Measurements from ENCODE around the gene MARCHF9.
"Not testable (repeated sequence)": the region's sequence is repeated elsewhere in the genome, so short reads cannot be mapped to it uniquely, and the experiment has no call there.

The MARCHF9 gene, protein sequence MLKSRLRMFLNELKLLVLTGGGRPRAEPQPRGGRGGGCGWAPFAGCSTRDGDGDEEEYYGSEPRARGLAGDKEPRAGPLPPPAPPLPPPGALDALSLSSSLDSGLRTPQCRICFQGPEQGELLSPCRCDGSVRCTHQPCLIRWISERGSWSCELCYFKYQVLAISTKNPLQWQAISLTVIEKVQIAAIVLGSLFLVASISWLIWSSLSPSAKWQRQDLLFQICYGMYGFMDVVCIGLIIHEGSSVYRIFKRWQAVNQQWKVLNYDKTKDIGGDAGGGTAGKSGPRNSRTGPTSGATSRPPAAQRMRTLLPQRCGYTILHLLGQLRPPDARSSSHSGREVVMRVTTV

DNA sequence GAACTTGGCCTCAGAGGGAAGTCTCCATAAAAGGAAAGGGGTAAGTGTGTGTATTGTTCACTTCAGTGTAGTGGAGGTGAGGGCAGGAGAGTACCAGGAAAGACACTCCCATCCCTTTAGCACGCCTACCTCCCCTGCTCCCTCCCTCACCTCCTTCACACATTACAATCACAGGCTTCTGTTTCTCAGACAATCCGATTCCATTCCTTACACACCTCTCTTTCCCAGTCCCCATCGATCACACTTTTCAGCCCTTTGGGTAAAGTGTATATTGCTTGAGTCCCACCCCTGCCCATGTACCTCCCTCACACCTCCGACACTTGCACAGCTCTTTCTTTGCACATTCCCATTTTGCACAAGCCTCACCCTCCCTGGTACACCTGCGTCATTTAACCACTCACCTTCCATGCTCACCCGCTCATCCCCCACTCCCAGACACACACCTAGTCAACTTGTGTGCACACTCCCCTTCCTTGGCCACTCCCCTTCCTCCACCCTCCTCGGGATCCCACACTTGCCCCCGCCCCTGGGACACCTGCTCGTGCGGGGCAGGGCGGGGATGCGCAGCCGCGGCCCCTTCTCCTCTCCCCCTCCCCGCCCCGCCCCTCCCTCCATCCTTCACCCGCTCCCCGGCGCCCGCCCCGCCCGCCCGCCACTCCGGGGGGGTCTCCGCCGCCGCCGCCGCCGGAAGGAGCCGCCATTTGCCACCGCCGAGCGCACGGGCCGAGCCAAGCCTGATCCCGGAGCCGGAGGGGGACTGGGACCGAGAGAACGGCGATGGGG, at the start of gene MARCHF9:
MARCHF9 (plus strand) TSS at position 693 of the 783 bp plus-strand sequence. CDS start 426 bp downstream, outside the sequence.
- no peak for DNase-seq (ENCODE audit: low read depth)

DNA sequence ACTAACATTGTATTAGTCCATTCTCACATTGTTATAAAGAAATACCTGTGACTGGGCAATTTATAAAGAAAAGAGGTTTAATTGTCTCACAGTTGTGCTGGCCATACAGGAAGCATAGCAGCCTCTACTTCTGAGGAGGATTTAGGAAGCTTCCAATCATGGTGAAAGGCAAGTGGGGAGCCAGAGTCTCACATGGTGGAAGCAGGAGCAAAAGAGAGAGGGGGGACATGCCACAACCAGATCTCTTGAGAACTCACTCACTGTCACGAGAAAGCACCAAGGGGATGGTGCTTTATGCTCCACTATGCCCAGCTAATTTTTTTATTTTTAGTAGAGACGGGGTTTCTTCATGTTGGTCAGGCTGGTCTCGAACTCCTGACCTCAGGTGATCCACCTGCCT, 47.7 kb upstream of the MARCHF9 start:
- no peak for DNase-seq (ENCODE audit: low read depth)

DNA sequence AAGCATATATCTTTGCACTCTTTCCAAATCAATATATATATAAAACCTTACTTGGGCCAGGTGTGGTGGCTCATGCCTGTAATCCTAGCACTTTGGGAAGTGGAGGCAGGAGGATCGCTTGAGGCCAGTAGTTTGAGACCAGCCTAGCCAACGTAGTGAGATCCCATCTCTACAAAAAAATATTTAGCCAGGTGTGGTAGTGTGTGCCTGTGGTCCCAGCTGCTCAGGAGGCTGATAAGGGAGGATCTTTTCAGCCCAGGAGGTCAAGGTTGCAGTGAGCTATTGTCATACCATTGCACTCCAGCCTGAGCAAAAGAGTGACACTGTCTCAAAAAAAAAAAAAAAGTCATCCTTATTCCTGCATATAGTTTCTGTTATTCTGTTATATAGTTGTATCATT, 46.6 kb upstream of the MARCHF9 start:
- no peak for DNase-seq (ENCODE audit: low read depth)

DNA sequence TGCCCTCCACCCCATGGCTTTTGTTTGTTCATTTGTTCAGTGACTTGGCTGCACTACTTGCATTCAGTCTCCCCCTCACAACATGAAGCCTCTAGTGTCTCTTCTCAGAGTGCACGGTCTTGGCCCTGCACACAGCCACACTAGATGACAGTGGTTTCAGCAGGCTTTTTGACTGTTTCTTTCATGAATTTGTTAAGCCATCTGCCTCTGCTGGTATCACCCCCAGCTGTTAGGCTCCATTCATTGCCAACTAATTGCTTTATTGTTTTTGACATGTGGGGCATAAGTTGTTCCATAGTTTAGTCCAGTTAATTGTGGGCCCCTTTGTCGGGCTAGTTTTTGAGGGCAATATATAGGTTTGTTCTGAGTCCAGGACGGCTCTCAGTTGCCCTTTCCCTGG, 42.2 kb upstream of the MARCHF9 start:
- no peak for DNase-seq (ENCODE audit: low read depth)

DNA sequence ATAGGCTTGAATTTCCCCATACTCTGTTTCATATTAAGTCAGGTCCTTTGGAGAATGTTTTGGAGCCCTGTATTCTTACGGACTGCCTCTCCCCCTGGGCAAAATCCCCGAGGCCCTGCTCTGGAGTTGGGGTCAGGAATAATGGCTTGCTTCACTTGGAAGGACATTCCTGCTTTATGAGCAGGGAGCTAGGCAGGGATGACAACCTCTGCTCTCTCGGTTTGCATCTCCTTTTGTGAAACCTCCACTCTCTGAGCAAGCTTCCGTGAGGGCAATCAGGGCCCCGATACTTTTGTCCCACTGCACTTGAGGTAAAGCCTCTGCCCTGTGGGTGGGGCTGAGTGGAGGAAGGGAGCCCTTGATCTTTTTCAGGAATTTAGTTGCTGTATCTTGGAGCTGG, 41.7 kb upstream of the MARCHF9 start:
- no peak for DNase-seq (ENCODE audit: low read depth)

DNA sequence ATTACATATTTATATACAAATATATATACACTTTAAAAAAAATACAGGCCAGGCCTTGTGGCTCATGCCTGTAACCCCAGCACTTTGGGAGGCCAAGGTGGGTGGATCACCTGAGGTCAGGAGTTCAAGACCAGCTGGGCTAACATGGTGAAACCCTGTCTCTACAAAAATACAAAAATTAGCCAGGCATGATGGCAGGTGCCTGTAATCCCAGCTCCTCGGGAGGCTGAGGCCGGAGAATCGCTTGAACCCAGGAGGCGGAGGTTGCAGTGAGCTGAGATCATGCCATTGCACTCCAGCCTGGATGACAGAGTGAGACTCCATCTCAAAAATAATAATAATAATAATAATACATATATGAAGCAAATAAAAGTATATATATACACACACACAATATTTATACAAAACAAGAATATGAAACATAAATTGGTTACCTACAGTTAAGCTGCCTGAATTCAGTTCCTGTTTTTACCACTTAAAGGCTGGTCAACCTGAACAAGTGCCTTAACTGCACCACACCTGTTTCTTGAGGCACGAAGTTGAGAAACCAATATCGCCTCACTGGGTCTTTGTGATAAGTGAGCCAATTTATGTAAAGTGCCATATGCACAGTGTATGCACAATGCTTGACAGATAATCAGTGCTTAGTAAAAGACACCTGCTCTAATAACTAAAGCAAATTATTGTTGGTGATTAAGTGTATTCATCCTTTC, 39.7 kb upstream of the MARCHF9 start:
- not testable (repeated sequence) for DNase-seq (ENCODE audit: low read depth)

DNA sequence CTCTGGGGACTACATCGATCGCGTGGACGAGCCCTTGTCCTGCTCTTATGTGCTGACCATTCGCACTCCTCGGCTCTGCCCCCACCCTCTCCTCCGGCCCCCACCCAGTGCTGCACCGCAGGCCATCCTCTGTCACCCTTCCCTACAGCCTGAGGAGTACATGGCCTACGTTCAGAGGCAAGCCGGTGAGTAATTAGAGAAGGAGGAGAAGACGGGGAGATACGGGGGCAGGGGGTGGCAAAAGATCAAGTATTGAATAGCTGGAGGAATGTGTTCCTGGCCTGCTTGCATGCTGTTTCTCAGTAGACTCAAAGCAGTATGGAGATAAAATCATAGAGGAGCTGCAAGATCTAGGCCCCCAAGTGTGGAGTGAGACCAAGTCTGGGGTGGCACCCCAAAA, 39.1 kb upstream of the MARCHF9 start:
- DNase-seq (ENCODE audit: low read depth) = no peak

DNA sequence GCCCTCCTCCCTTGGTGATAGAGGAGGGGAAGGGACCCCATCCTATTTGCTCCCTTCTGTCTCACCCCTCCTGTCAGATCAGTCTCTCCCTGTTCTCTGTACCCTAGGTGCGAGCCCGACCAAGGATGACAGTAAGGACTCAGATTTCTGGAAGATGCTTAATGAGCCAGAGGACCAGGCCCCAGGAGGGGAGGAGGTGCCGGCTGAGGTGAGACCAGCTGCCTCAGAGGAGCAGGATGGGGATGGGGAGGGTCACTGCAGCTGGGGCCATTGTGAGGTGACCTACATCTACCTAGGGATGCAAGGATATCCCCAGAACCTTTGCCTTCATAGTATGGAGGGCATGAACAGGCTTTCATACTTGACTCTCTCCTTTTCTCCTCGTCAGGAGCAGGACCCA, 38.6 kb upstream of the MARCHF9 start:
- DNase-seq (ENCODE audit: low read depth) = no peak

DNA sequence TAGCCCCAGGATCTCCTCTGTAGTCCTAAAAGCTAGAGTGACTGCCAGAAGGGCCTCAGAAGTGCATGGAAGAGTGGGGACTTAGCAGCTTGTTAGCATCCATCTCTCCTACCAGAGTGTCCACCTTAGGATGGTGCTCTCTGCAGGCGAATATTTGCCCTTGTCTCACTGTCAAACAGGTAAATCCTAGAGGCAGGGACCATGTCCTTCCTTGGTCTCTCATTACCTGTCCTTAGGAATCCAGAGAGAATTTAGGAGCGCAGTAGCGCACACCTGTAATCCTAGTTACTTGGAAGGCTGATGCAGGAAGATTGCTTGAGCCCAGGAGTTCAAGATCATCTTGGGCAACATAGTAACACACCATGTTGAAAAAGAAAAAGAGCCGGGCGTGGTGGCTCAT, 37.8 kb upstream of the MARCHF9 start:
- no peak for DNase-seq (ENCODE audit: low read depth)

DNA sequence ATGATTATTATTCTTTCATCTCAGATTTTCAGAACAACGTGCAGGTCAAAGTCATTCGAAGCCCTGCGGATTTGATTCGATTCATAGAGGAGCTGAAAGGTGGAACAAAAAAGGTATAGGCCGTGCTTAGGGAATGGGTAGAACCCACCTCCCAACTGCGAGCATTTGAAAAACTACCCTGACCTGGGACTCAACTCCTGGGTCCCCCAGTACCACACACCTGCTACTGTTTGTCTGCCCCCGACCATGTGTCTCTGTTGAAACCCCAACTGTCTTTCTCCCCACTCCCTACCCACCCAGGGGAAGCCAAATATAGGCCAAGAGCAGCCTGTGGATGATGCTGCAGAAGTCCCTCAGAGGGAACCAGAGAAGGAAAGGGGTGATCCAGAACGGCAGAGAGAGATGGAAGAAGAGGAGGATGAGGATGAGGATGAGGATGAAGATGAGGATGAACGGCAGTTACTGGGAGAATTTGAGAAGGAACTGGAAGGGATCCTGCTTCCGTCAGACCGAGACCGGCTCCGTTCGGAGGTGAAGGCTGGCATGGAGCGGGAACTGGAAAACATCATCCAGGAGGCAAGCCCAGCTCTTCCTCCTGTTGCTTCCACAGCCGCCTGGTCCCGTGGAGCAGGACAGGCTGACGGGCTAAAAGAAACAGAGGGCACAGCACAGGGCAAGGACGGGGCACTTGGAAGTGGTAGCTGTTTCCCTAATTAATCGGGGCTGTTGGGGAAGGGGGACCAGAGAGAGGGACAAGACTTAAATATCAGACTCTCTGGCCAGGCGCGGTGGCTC, 36.9 kb upstream of the MARCHF9 start:
- no peak for DNase-seq (ENCODE audit: low read depth)

DNA sequence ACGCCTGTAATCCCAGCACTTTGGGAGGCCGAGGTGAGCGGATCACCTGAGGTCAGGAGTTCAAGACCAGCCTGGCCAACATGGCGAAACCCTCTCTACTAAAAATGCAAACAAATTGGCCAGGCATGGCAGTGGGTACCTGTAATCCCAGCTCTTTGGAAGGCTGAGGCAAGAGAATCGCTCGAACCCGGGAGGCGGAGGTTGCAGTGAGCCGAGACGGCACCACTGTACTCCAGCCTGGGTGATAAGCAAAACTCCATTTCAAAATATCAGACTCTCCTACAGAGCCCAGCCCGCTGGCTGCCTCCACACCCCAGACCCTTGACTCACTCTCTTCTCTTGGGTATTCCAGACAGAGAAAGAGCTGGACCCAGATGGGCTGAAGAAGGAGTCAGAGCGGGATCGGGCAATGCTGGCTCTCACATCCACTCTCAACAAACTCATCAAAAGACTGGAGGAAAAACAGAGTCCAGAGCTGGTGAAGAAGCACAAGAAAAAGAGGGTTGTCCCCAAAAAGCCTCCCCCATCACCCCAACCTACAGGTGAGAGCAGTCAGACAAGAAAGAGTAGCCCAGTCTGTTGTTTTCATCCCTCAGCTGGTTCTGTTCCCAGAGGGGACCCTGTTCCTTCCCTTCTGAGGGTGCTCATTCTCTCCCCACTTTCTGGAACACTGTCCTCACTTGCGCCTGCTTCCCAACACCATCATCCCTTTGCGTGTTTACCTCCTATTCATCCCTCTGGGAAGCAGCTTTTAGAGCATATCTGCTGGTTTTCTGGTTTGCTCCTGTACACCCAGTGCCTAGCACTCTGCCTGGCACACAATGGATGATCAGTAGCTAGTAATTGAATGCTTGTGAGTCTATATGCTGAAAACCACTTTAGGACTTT, 36.0 kb upstream of the MARCHF9 start:
- DNase-seq (ENCODE audit: low read depth) = no peak

DNA sequence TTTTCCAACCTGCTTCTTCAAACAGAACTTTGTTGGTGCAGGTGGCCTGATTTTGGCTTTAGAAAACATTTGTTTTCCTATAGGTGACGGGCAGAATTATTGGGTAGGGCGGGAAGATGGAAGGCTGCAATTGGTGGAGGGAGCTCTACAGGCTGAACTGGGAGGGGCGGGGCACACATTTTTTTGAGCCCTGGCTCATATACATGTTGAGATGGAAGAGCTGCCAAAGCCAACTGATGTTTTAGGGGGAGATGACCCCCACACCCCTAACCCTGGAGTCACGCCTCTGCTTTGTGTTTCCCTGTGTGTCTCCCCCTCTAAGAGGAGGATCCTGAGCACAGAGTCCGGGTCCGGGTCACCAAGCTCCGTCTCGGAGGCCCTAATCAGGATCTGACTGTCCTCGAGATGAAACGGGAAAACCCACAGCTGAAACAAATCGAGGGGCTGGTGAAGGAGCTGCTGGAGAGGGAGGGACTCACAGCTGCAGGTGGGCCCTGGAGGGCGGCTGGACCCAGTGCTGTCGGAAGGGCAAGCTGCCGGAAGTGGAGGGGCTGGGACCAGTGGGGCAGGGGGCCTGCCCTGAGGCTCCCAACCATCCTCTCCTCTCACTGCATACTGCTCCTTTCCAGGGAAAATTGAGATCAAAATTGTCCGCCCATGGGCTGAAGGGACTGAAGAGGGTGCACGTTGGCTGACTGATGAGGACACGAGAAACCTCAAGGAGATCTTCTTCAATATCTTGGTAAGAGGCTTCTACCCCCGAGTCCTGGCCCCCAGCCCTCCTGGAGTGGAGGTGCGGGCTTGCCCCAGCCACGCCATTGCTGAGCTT, 34.9 kb upstream of the MARCHF9 start:
- no peak for DNase-seq (ENCODE audit: low read depth)

DNA sequence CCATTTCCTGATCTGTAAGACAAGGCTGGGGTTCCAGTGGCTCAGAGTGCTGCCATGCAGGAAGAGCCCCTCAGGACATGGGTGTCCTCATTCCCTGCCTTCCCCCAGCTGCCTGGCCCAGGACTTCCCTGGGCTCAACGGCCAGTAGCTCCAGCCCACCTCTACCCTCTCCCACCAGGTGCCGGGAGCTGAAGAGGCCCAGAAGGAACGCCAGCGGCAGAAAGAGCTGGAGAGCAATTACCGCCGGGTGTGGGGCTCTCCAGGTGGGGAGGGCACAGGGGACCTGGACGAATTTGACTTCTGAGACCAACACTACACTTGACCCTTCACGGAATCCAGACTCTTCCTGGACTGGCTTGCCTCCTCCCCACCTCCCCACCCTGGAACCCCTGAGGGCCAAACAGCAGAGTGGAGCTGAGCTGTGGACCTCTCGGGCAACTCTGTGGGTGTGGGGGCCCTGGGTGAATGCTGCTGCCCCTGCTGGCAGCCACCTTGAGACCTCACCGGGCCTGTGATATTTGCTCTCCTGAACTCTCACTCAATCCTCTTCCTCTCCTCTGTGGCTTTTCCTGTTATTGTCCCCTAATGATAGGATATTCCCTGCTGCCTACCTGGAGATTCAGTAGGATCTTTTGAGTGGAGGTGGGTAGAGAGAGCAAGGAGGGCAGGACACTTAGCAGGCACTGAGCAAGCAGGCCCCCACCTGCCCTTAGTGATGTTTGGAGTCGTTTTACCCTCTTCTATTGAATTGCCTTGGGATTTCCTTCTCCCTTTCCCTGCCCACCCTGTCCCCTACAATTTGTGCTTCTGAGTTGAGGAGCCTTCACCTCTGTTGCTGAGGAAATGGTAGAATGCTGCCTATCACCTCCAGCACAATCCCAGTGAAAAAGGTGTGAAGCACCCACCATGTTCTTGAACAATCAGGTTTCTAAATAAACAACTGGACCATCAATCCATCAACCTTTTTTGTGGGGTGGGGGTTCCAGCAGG, 34.0 kb upstream of the MARCHF9 start:
- no peak for DNase-seq (ENCODE audit: low read depth)

DNA sequence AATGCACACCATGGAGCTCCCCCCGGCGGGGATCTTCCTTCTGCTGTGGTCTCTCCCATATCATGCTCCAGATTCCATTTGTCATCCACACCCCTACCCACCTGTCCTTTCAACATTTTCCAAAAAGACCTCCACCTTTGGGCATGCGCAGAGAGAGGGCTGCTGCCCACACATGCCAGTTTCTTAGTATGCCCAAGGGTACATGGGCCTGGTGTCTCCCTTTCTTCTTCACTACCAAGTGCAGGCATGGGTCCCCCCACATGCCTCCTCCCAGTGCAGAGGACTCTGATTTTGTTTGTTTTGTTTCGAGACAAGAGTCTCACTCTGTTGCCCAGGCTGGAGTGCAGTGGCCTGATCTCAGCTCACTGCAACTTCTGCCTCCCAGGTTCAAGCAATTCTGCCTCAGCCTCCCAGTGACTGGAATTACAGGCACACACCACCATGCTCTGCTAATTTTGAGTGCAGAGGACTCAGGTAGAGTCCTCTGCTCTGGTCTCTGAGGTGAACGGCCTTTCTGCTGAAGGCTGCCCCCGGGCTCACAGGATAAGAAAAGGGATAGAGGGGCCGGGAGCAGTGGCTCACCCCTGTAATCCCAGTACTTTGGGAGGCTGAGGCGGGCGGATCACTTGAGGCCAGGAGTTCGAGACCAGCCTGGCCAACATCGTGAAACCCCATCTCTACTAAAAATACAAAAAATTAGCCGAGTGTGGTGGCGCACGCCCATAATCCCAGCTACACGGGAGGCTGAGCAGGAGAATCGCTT, 32.9 kb upstream of the MARCHF9 start:
- DNase-seq (ENCODE audit: low read depth) = not testable (repeated sequence)

DNA sequence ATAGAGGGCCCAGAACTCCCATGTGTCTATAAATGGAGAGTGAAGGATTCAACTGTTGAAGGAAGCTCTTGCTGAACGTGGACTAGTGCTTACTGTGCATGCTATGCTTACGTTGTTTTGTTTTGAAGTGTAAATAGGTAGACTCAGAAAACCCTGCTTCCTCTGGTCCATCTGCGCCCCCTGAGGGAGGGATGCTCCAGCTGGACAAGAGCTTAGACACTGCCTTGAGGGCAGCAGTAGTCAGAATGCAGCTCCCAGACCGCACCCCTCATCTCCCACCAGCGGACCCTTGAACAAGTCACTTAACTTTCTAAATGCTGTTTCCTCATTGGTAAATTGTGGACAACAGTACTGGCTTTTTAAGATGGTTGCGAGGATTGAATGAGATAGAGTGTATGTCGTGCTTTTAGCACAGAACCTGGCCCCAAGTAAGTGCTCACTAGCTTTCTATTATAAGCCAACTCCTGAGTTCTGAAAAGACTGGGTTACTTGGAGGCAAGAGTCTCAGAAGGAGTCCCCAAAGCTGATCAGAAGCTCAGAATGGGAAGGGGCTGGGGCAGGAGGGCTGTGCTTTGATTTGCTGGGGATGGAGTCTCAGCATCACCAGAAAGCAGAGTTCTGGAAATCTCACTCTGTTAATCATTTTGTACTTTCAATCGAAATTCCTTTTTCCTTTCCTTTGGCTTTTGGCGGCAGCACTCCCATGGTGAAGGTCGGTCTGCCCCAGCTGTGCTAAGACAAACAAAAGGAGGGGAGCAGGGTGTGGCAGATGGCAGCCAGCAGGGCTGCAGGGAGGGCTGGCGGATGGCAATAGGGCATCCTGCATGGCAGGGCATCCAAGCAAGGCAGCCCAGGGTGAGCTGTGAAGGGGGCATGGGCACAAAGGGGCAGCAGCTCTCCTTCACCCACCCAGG, 31.9 kb upstream of the MARCHF9 start:
- DNase-seq (ENCODE audit: low read depth) = no peak

DNA sequence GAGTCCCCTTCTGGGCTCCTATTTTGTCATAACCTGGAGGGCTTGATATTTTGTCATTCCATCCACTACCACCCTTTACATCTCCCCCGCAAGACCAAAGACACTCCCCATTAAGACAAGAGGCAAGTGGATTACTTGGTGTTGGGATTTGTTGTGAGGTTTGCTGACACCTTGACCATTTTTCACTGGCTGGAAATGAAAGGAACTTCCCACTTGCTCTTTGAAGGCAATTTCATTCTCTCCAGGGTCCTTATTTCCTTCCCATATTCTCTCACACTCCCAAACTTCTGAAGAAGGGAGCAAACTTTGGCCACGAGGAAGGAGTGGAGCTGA, 31.3 kb upstream of the MARCHF9 start:
- DNase-seq (ENCODE audit: low read depth) = no peak

All from fibroblast of gingiva (primary cell).